Suprapubic skin (tissue), 4 donors: ENCODE data around the gene GALNT18. TPM values are rescaled to one million over a fixed set of nuclear protein-coding genes. Genes with fewer than 3 reads are reported as not detected.

ENCODE experiments used
- DNase-seq, 2 donors: peaks; one replicate each; pipeline ENCODE4 v3.0.0-alpha.2; 2019; ENCODE audit warnings: low spot score in 2 of 2
- H3K27ac ChIP-seq: fragments of 200-600 bp; sonication (generic); one replicate; pipeline ENCODE4 v1.5.1; 2019
- H3K27me3 ChIP-seq: fragments of 200-600 bp; sonication (generic); one replicate; pipeline ENCODE4 v1.5.1; 2019
- H3K36me3 ChIP-seq: fragments of 200-600 bp; sonication (generic); one replicate; pipeline ENCODE4 v1.5.1; 2019
- H3K4me1 ChIP-seq: fragments of 200-600 bp; sonication (generic); one replicate; pipeline ENCODE4 v1.5.1; 2019
- H3K4me3 ChIP-seq: fragments of 200-600 bp; sonication (generic); one replicate; pipeline ENCODE4 v1.5.1; 2019; ENCODE audit warnings: mild to moderate bottlenecking
- H3K9me3 ChIP-seq: fragments of 200-600 bp; sonication (generic); one replicate; pipeline ENCODE4 v1.5.1; 2019
- CTCF ChIP-seq, 2 donors: fragments of 200-600 bp in 1 of 2; fragments of 450-650 bp in 1 of 2; sonication (generic) in 1 of 2; IDR thresholded peaks; one replicate each; pipeline ENCODE4 v1.5.1; 2016 to 2019; ENCODE audit warnings: antibody characterized with exemption in 2 of 2, mild to moderate bottlenecking in 1 of 2, moderate library complexity in 1 of 2
- EP300 ChIP-seq: sonication (generic); formaldehyde crosslinking; IDR thresholded peaks from one replicate; pipeline ENCODE4 v1.6.1; 2017; ENCODE audit warnings: antibody characterized with exemption
- POLR2A ChIP-seq, 2 donors: fragments of 450-650 bp; IDR thresholded peaks; one replicate each; pipeline ENCODE4 v1.6.1; 2017; ENCODE audit warnings: antibody characterized with exemption in 2 of 2, mild to moderate bottlenecking in 2 of 2, moderate library complexity in 2 of 2
- POLR2AphosphoS5 ChIP-seq, 3 donors: sonication (generic); formaldehyde crosslinking; IDR thresholded peaks; one replicate each; pipeline ENCODE4 v1.6.1; 2017; ENCODE audit warnings: antibody characterized with exemption in 3 of 3
- WGBS: methylation state at CpG from one replicate; pipeline ENCODE4 v1.1.5; 2018; 5-methylcytosine and 5-hydroxymethylcytosine counted together
- total RNA-seq, 4 donors: library from RNA; depleted of rRNA; stranded (reverse); fragments of >200 nt; gene quantifications; one replicate each; pipeline ENCODE4 v1.1.0, GENCODE V29; 2016

Gene GALNT18
- total RNA-seq, 4 donors from 2014 or later: 20.6 to 26.0 (median 23.1) TPM

GRCh38 chr11:11301212-11301611, 320.6 kb downstream of the GALNT18 start:
- no peaks in the 10 kb centered on the region for H3K27me3 ChIP-seq
- TF ChIP-seq CTCF (IDR thresholded peaks at IDR 0.05): no peak
- TF ChIP-seq POLR2A (IDR thresholded peaks at IDR 0.05): no peak
- TF ChIP-seq EP300: no peak
- TF ChIP-seq POLR2AphosphoS5 (IDR thresholded peaks at IDR 0.05): no peak
- no peaks in the 10 kb centered on the region for H3K9me3 ChIP-seq
- DNase-seq: no peak
- WGBS: 83% methylated on average over 6 of the region's 6 CpGs
- no peak overlapping the region for H3K27ac ChIP-seq
- no peak overlapping the region for H3K4me3 ChIP-seq
- H3K4me1 ChIP-seq: peaks cover 7% of the 10 kb centered on the region
- H3K36me3 ChIP-seq: no peaks in the 10 kb centered on the region

- DNase-seq: no peak
- Histone ChIP-seq H3K27ac (no peak overlapping the region), H3K4me3 (no peak overlapping the region), H3K27me3 (no peaks in the 10 kb centered on the region), H3K9me3 (no peaks in the 10 kb centered on the region), H3K4me1 (peaks cover 7% of the 10 kb centered on the region), H3K36me3 (no peaks in the 10 kb centered on the region)
- WGBS: 28% methylated on average over 5 of the region's 6 CpGs
- no peak for TF ChIP-seq POLR2AphosphoS5 (IDR thresholded peaks at IDR 0.05)
- TF ChIP-seq POLR2A (IDR thresholded peaks at IDR 0.05): no peak
- no peak for TF ChIP-seq CTCF (IDR thresholded peaks at IDR 0.05)
- no peak for TF ChIP-seq EP300
Observed at GRCh38 chr11:11297578-11297977, 324.2 kb downstream of the GALNT18 start.

DNA sequence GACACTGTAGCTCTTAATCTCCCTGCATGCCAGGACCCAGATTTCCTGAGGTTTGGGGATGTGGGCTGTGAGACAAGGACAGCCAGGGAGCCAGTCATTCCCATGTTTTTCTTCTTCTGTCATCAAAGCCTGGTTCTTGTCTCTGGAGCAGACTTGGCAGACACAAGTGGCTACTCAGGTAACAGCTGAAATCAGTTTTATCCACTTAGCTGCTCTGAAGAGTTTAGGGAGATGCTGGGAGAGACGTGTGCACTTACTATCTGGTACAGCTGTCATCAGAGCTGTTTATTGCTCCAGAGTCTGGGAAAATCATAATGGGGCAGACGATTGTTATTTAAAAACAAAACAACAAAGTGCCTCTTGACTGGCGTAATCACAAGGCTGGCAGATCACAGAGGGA, 325.4 kb downstream of the GALNT18 start:
- H3K36me3 ChIP-seq: no peaks in the 10 kb centered on the region
- TF ChIP-seq POLR2AphosphoS5 (IDR thresholded peaks at IDR 0.05): no peak
- H3K9me3 ChIP-seq: no peaks in the 10 kb centered on the region
- H3K4me3 ChIP-seq: no peak overlapping the region
- WGBS: 89% methylated on average over 3 of the region's 3 CpGs
- H3K27ac ChIP-seq: no peak overlapping the region
- no peak for DNase-seq
- H3K4me1 ChIP-seq: peaks cover 7% of the 10 kb centered on the region
- no peaks in the 10 kb centered on the region for H3K27me3 ChIP-seq

DNA sequence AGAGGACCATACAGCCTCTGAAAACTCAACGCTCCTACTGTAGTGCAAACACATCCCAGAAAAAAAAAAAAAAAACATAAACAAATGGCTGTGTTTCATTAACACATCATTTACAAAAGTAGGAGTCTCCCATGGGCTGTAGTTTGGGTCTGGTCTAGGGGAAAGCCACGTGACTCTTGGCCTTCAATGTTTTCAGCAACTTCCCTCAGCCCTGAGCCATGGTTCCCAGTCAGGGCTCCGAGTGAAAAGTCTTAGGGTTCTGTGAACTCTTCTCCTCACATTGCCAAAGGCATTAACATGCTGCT, 327.3 kb downstream of the GALNT18 start:
- H3K4me1 ChIP-seq: peaks cover 7% of the 10 kb centered on the region
- peaks cover 3% of the 10 kb centered on the region for H3K36me3 ChIP-seq
- no peak overlapping the region for H3K4me3 ChIP-seq
- TF ChIP-seq POLR2A (IDR thresholded peaks at IDR 0.05) (no peak), EP300 (no peak), POLR2AphosphoS5 (IDR thresholded peaks at IDR 0.05) (no peak), CTCF (IDR thresholded peaks at IDR 0.05) (no peak)
- H3K27me3 ChIP-seq: no peaks in the 10 kb centered on the region
- no peak overlapping the region for H3K27ac ChIP-seq
- no peaks in the 10 kb centered on the region for H3K9me3 ChIP-seq
- WGBS: 74% methylated on average over 3 of the region's 3 CpGs
- DNase-seq: no peak

DNA sequence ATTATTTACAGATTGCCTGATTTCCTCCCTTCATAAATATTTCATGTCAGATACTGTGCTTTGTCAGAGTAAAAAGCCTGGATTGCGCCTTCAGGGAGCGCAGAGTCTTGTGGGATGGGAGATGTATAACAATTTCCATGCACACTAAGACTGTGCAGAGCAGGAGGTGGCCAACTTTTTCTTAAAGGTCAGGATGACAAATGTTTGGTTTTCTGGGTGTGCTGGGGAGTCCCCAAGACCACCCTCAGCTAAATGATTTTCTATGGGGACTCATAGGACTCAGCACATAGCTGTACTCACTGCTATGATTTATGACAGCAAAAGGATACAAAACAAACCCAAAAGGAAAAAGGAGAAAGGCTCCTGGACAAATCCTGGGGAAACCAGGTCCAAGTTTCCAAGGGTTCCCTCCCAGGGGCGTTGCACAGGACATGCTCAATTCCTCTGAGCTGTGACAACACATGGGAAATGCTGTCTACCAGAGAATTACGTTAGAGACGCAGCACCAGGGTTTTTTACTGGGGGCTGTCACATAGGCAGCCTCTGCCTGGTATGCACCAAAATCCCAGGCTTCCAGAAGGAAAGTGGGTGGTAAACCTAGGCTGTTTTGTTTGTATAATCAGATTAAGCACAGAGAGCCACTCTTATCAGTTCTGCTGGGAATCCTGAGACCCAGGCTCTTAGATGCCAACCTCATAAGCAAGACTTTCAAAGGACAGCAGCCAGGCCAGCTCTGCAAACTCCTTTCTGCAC, 327.8 kb downstream of the GALNT18 start:
- no peak overlapping the region for H3K4me3 ChIP-seq
- 67% methylated on average over 5 of the region's 5 CpGs for WGBS
- TF ChIP-seq POLR2A (IDR thresholded peaks at IDR 0.05): no peak
- no peak for TF ChIP-seq EP300
- no peak for TF ChIP-seq POLR2AphosphoS5 (IDR thresholded peaks at IDR 0.05)
- TF ChIP-seq CTCF (IDR thresholded peaks at IDR 0.05): no peak
- no peaks in the 10 kb centered on the region for H3K9me3 ChIP-seq
- peaks cover 7% of the 10 kb centered on the region for H3K4me1 ChIP-seq
- H3K27me3 ChIP-seq: no peaks in the 10 kb centered on the region
- H3K36me3 ChIP-seq: peaks cover 3% of the 10 kb centered on the region
- H3K27ac ChIP-seq: no peak overlapping the region
- DNase-seq: no peak

DNA sequence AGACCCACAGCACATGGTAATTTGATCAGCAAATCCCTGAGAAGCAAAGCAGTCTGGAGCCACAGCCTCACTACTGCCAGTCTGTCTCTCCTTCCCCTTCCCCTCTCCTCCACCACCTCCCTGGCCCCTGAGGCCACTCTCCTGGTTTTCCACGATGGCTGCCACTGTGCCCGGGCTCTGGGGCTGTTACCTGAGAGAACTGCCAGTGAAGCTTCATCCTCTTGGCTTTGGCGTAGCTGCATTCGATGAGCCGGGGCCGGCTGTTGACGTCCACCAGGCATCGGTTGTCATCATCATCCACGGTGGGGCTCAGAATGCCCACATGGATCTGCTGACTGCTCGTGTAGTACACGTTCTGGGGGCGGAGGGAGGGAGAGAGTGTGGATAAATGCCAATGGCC, 329.0 kb downstream of the GALNT18 start:
- TF ChIP-seq EP300 (no peak), CTCF (IDR thresholded peaks at IDR 0.05) (no peak), POLR2AphosphoS5 (IDR thresholded peaks at IDR 0.05) (no peak), POLR2A (IDR thresholded peaks at IDR 0.05) (no peak)
- Histone ChIP-seq H3K4me1 (peaks cover 5% of the 10 kb centered on the region), H3K36me3 (peaks cover 3% of the 10 kb centered on the region), H3K27me3 (no peaks in the 10 kb centered on the region), H3K27ac (no peak overlapping the region), H3K9me3 (no peaks in the 10 kb centered on the region), H3K4me3 (no peak overlapping the region)
- WGBS: 92% methylated on average over 12 of the region's 12 CpGs
- DNase-seq: no peak
